PC-3 (cell line): ENCODE results near the gene ABCD4. TPM values are rescaled to one million over a fixed set of nuclear protein-coding genes. Genes with fewer than 3 reads are reported as not detected.

Source experiments
- ATAC-seq: fragments of 200-7000 bp; cut with Tn5 transposase; 2 replicates; pipeline ENCODE4 v1.9.1; 2020; ENCODE audit warnings: mild to moderate bottlenecking, moderate library complexity
- BruUV-seq: library from RNA; stranded (reverse); fragments of 400-500 nt; replicated peaks from 2 replicates; lab custom pipeline; 2021; lab: Mats Ljungman, UMichigan
- CTCF ChIA-PET: fragments of 300-600 bp; sonication (Branson Sonifier 250); formaldehyde crosslinking; loops from one replicate; lab custom pipeline; 2022; ENCODE audit warnings: antibody characterized with exemption; lab: Charles Lee
- POLR2A ChIA-PET: fragments of 300-600 bp; sonication (Branson Sonifier 250); formaldehyde crosslinking; loops from one replicate; lab custom pipeline; 2022; ENCODE audit warnings: antibody characterized with exemption; ENCODE audit not compliant: unreplicated experiment; lab: Charles Lee
- DNase-seq: peaks from one replicate; pipeline ENCODE4 v3.0.0-alpha.2; 2015
- H2AFZ ChIP-seq: fragments of 300-600 bp; sonication (generic); 2 replicates; pipeline ENCODE4 v1.6.0; 2016; ENCODE audit warnings: antibody characterized with exemption, low read length
- H3F3A ChIP-seq: fragments of 300-600 bp; sonication (generic); one replicate; pipeline ENCODE4 v1.6.0; 2017; ENCODE audit warnings: antibody characterized with exemption, low read length, control low read depth, mild to moderate bottlenecking; ENCODE audit not compliant: unreplicated experiment
- H3K27ac ChIP-seq: fragments of 300-600 bp; sonication (generic); 2 replicates; pipeline ENCODE4 v1.5.1; 2016; ENCODE audit warnings: mild to moderate bottlenecking, low read length
- H3K27me3 ChIP-seq: fragments of 300-600 bp; sonication (generic); 2 replicates; pipeline ENCODE4 v1.6.1; 2016; ENCODE audit warnings: low read length, mixed read lengths
- H3K36me3 ChIP-seq: fragments of 300-600 bp; sonication (generic); 2 replicates; pipeline ENCODE4 v1.6.1; 2016; ENCODE audit warnings: low read depth, mixed run types, low read length, mixed read lengths
- H3K4me1 ChIP-seq: fragments of 300-600 bp; sonication (generic); 2 replicates; pipeline ENCODE4 v1.5.1; 2016; ENCODE audit warnings: low read length; ENCODE audit not compliant: insufficient read depth
- H3K4me2 ChIP-seq: fragments of 300-600 bp; sonication (generic); 2 replicates; pipeline ENCODE4 v1.6.0; 2016; ENCODE audit warnings: low read length
- H3K4me3 ChIP-seq: fragments of 300-600 bp; sonication (generic); 2 replicates; pipeline ENCODE4 v1.5.1; 2016; ENCODE audit warnings: mild to moderate bottlenecking, low read length, mixed read lengths
- H3K79me2 ChIP-seq: fragments of 300-600 bp; sonication (generic); 2 replicates; pipeline ENCODE4 v1.6.1; 2017; ENCODE audit warnings: low read length, mixed read lengths
- H3K9ac ChIP-seq: fragments of 300-600 bp; sonication (generic); 2 replicates; pipeline ENCODE4 v1.6.0; 2016; ENCODE audit warnings: mild to moderate bottlenecking, low read length
- H3K9me2 ChIP-seq: fragments of 300-600 bp; sonication (generic); replicated peaks from 2 replicates; pipeline ENCODE4 v1.6.1; 2016; ENCODE audit warnings: mixed run types, low read length, mixed read lengths
- H3K9me3 ChIP-seq: fragments of 300-600 bp; sonication (generic); 2 replicates; pipeline ENCODE4 v1.6.1; 2016; ENCODE audit warnings: low read length, mixed read lengths
- H4K20me1 ChIP-seq: fragments of 300-600 bp; sonication (generic); 2 replicates; pipeline ENCODE4 v1.6.1; 2016; ENCODE audit warnings: low read length, mixed read lengths
- EZH2 ChIP-seq: fragments of 300-600 bp; sonication (generic); IDR thresholded peaks from one replicate; pipeline ENCODE4 v1.6.1; 2017; ENCODE audit warnings: antibody characterized with exemption, mild to moderate bottlenecking, low read length; ENCODE audit not compliant: unreplicated experiment
- EZH2phosphoT487 ChIP-seq: fragments of 300-600 bp; sonication (generic); IDR thresholded peaks from 2 replicates; pipeline ENCODE4 v1.6.1; 2018; ENCODE audit warnings: mild to moderate bottlenecking, antibody characterized with exemption, low read length, borderline replicate concordance
- intact Hi-C: fragments of 100-400 bp; cut with micrococcal nuclease; formaldehyde crosslinking; loops from 2 replicates; pipeline ENCODE4 v1.9.0; 2023
- total RNA-seq: library from RNA; depleted of rRNA; stranded (reverse); fragments of >200 nt; gene quantifications from 2 replicates; pipeline ENCODE4 v1.2.3, GENCODE V29; 2014; rRNA removed
- TF ChIP-seq, protein P1 (sequence below): fragments of 300-600 bp; sonication (generic); conservative IDR thresholded peaks from 2 replicates; pipeline ENCODE4 v1.5.1; 2017; ENCODE audit warnings: antibody characterized with exemption, low read depth, mild to moderate bottlenecking, low read length

ABCD4 gene
- total RNA-seq, 1 experiment from 2014 or later = 27.1 TPM

GRCh38 chr14:74237441-74237840, 65.3 kb downstream of the ABCD4 start:
- Histone ChIP-seq H3K9me2 (no peaks in the 10 kb centered on the region), H3K36me3 (no peaks in the 10 kb centered on the region), H3F3A (no peaks in the 10 kb centered on the region), H3K4me1 (no peaks in the 10 kb centered on the region), H3K27me3 (peaks cover 36% of the 10 kb centered on the region), H4K20me1 (no peaks in the 10 kb centered on the region), H3K9me3 (no peaks in the 10 kb centered on the region), H3K79me2 (no peaks in the 10 kb centered on the region), H3K27ac (no peak overlapping the region), H3K9ac (no peak overlapping the region), H3K4me2 (no peak overlapping the region), H2AFZ (no peak overlapping the region), H3K4me3 (no peak overlapping the region)
- TF ChIP-seq, protein P1, sequence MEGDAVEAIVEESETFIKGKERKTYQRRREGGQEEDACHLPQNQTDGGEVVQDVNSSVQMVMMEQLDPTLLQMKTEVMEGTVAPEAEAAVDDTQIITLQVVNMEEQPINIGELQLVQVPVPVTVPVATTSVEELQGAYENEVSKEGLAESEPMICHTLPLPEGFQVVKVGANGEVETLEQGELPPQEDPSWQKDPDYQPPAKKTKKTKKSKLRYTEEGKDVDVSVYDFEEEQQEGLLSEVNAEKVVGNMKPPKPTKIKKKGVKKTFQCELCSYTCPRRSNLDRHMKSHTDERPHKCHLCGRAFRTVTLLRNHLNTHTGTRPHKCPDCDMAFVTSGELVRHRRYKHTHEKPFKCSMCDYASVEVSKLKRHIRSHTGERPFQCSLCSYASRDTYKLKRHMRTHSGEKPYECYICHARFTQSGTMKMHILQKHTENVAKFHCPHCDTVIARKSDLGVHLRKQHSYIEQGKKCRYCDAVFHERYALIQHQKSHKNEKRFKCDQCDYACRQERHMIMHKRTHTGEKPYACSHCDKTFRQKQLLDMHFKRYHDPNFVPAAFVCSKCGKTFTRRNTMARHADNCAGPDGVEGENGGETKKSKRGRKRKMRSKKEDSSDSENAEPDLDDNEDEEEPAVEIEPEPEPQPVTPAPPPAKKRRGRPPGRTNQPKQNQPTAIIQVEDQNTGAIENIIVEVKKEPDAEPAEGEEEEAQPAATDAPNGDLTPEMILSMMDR = no peak
- TF ChIP-seq EZH2 = no peak
- TF ChIP-seq EZH2phosphoT487 = no peak
- intact Hi-C loops = no loop called here
- CTCF ChIA-PET = no interaction called here
- POLR2A ChIA-PET = no interaction called here
- no peak for DNase-seq
- no peak for ATAC-seq
- no TSS peak for BruUV-seq

Other genes with a start within 250 kb of the ABCD4 start
- gene ALDH6A1, start 218.5 kb downstream of the ABCD4 start, total RNA-seq = 5.0 and 5.4 TPM in 2 replicates
- gene LIN52, start 218.0 kb downstream of the ABCD4 start, total RNA-seq = 8.4 and 9.3 TPM in 2 replicates
- gene VSX2, start 63.5 kb downstream of the ABCD4 start, total RNA-seq = not detected in 2 replicates
- not detected in 2 replicates for gene VRTN, start 45.5 kb upstream of the ABCD4 start, total RNA-seq
- not detected in 2 replicates for gene SYNDIG1L, start 123.3 kb upstream of the ABCD4 start, total RNA-seq
- gene NPC2, start 190.4 kb upstream of the ABCD4 start, total RNA-seq = 138 and 195 TPM in 2 replicates
- gene ISCA2, start 190.8 kb upstream of the ABCD4 start, total RNA-seq = 30.1 and 32.3 TPM in 2 replicates